ENCODE data around the gene ATG14. TPM values are rescaled to one million over a fixed set of nuclear protein-coding genes. Genes with fewer than 3 reads are reported as not detected.

The ATG14 gene
- total and polyA plus RNA-seq, 3 donors from 2014 or later: 18.0 to 28.4 (median 23.5) TPM

- peaks cover 50% of the 10 kb centered on the region for H3K4me1 ChIP-seq
- H3K9me3 ChIP-seq: no peaks in the 10 kb centered on the region
- TF ChIP-seq POLR2A (IDR thresholded peaks at IDR 0.05): no peak
- TF ChIP-seq CTCF (IDR thresholded peaks at IDR 0.05): no peak
- no peak for DNase-seq
- WGBS, 2 donors: 74 to 77% methylated on average over 2 of the region's 2 CpGs
- peak overlapping the region in 1 of 2 donors; percentile 73 for H3K27ac ChIP-seq
- intact Hi-C loops (cut with DNase I; ENCODE audit: low total_unique reads): no loop called here
- no peak overlapping the region for H3K4me3 ChIP-seq
- H3K27me3 ChIP-seq: no peaks in the 10 kb centered on the region
- H3K36me3 ChIP-seq (ENCODE audit: low read depth, missing control alignments): no peaks in the 10 kb centered on the region
Measured at GRCh38 chr14:55450124-55450523, 38.5 kb upstream of the ATG14 start.

- H3K36me3 ChIP-seq (ENCODE audit: low read depth, missing control alignments): no peaks in the 10 kb centered on the region
- peaks cover 40% of the 10 kb centered on the region for H3K4me1 ChIP-seq
- WGBS, 2 donors: 54 to 78% methylated on average over 3 of the region's 3 CpGs
- H3K27ac ChIP-seq: no peak overlapping the region
- intact Hi-C loops (cut with DNase I; ENCODE audit: low total_unique reads): no loop called here
- TF ChIP-seq CTCF (IDR thresholded peaks at IDR 0.05): no peak
- no peak for TF ChIP-seq POLR2A (IDR thresholded peaks at IDR 0.05)
- no peaks in the 10 kb centered on the region for H3K9me3 ChIP-seq
- H3K27me3 ChIP-seq: no peaks in the 10 kb centered on the region
- H3K4me3 ChIP-seq: no peak overlapping the region
- no peak for DNase-seq
Measured at GRCh38 chr14:55449116-55449515, 37.5 kb upstream of the ATG14 start.

- intact Hi-C loops (cut with DNase I; ENCODE audit: low total_unique reads): no loop called here
- peak; percentile 41 for DNase-seq
- peaks cover 31% of the 10 kb centered on the region for H3K4me1 ChIP-seq
- no peaks in the 10 kb centered on the region for H3K9me3 ChIP-seq
- H3K36me3 ChIP-seq (ENCODE audit: low read depth, missing control alignments): no peaks in the 10 kb centered on the region
- H3K27me3 ChIP-seq: no peaks in the 10 kb centered on the region
- no peak overlapping the region for H3K4me3 ChIP-seq
- TF ChIP-seq POLR2A (IDR thresholded peaks at IDR 0.05) (no peak), CTCF (IDR thresholded peaks at IDR 0.05) (no peak)
- 50 to 59% methylated on average over 3 of the region's 3 CpGs for WGBS, 2 donors
- H3K27ac ChIP-seq: no peak overlapping the region
Measured at GRCh38 chr14:55448141-55448614, 36.5 kb upstream of the ATG14 start.

GRCh38 chr14:55446833-55447232 lies 35.2 kb upstream of the ATG14 start:
- Histone ChIP-seq H3K4me1 (peaks cover 19% of the 10 kb centered on the region), H3K27me3 (no peaks in the 10 kb centered on the region), H3K36me3 (ENCODE audit: low read depth, missing control alignments) (no peaks in the 10 kb centered on the region), H3K9me3 (no peaks in the 10 kb centered on the region), H3K27ac (peak overlapping the region; percentile 19 to 71), H3K4me3 (no peak overlapping the region)
- intact Hi-C loops (cut with DNase I; ENCODE audit: low total_unique reads): no loop called here
- TF ChIP-seq POLR2A (IDR thresholded peaks at IDR 0.05) (no peak), CTCF (IDR thresholded peaks at IDR 0.05) (no peak)
- 52 to 63% methylated on average over 2 of the region's 2 CpGs for WGBS, 2 donors
- DNase-seq: peak; percentile 36

GRCh38 chr14:55446127-55446736 lies 34.6 kb upstream of the ATG14 start:
- no peaks in the 10 kb centered on the region for H3K36me3 ChIP-seq (ENCODE audit: low read depth, missing control alignments)
- DNase-seq: peak; percentile 85
- H3K27me3 ChIP-seq: no peaks in the 10 kb centered on the region
- no peak overlapping the region for H3K4me3 ChIP-seq
- intact Hi-C loops (cut with DNase I; ENCODE audit: low total_unique reads): no loop called here
- TF ChIP-seq POLR2A (IDR thresholded peaks at IDR 0.05) (no peak), CTCF (IDR thresholded peaks at IDR 0.05) (peak; percentile 50 to 88 (median 78))
- H3K9me3 ChIP-seq: no peaks in the 10 kb centered on the region
- peaks cover 13% of the 10 kb centered on the region for H3K4me1 ChIP-seq
- WGBS, 2 donors: 28 to 38% methylated on average over 5 of the region's 5 CpGs
- peak overlapping the region; percentile 19 to 71 for H3K27ac ChIP-seq

All from testis (tissue), 3 donors.